CD4-positive, alpha-beta T cell (primary cell): Measurements from ENCODE around the gene TRNAU1AP. TPM values are rescaled to one million over a fixed set of nuclear protein-coding genes. Genes with fewer than 3 reads are reported as not detected.
"Not testable (repeated sequence)": the region's sequence is repeated elsewhere in the genome, so short reads cannot be mapped to it uniquely, and the experiment has no call there.

Source experiments
- ATAC-seq: fragments of 200-7000 bp; cut with Tn5 transposase; one replicate; pipeline ENCODE4 v1.10.0; 2022; ENCODE audit warnings: mild to moderate bottlenecking; ENCODE audit not compliant: poor library complexity
- CTCF ChIA-PET: fragments of 350-600 bp; sonication (Branson Sonifier 250); formaldehyde crosslinking; loops from one replicate; lab custom pipeline; 2021; ENCODE audit warnings: antibody characterized with exemption, inconsistent platforms; lab: Charles Lee
- POLR2A ChIA-PET: fragments of 350-600 bp; sonication (Branson Sonifier 250); formaldehyde crosslinking; loops from one replicate; lab custom pipeline; 2021; ENCODE audit warnings: antibody characterized with exemption, inconsistent platforms; lab: Charles Lee
- DNase-seq, 14 experiments: peaks; one replicate each; pipeline ENCODE4 v3.0.0-alpha.2; 2013 to 2020; ENCODE audit warnings: mixed read lengths in 2 of 14
- H3K27ac ChIP-seq, 2 donors: one replicate each; pipeline versions ENCODE4 v1.5.1 to v1.7.0; 2013; ENCODE audit warnings: low read length in 2 of 2, low read depth in 1 of 2, mild to moderate bottlenecking in 1 of 2
- H3K27me3 ChIP-seq, 2 experiments: 1 replicate in 1 of 2; 2 replicates in 1 of 2; pipeline versions ENCODE4 v1.6.1 to v1.7.0; 2013; ENCODE audit warnings: low read length in 2 of 2, control low read depth in 1 of 2, mild to moderate bottlenecking in 1 of 2, moderate library complexity in 1 of 2; ENCODE audit not compliant: insufficient read depth in 2 of 2, control insufficient read depth in 1 of 2
- H3K36me3 ChIP-seq: one replicate; pipeline ENCODE4 v1.6.1; 2013; ENCODE audit warnings: low read length, control low read depth; ENCODE audit not compliant: insufficient read depth
- H3K4me1 ChIP-seq: one replicate; pipeline ENCODE4 v1.6.1; 2013; ENCODE audit warnings: low read length, control low read depth; ENCODE audit not compliant: insufficient read depth
- H3K4me3 ChIP-seq: one replicate; pipeline ENCODE4 v1.5.1; 2013; ENCODE audit warnings: mild to moderate bottlenecking, low read length, moderate library complexity
- H3K9me3 ChIP-seq, 2 experiments: 1 replicate in 1 of 2; 2 replicates in 1 of 2; pipeline versions ENCODE4 v1.6.1 to v1.7.0; 2013; ENCODE audit warnings: low read length in 2 of 2, mild to moderate bottlenecking in 2 of 2, control low read depth in 1 of 2, moderate library complexity in 1 of 2; ENCODE audit not compliant: control insufficient read depth in 1 of 2, insufficient read depth in 1 of 2
- H3K27ac Mint-ChIP-seq: one replicate; pipeline ENCODE4 v1.8.0; 2020; ENCODE audit warnings: mixed read lengths
- H3K27me3 Mint-ChIP-seq: one replicate; pipeline ENCODE4 v1.8.0; 2021; ENCODE audit warnings: mixed read lengths
- H3K36me3 Mint-ChIP-seq: one replicate; pipeline ENCODE4 v1.8.0; 2021; ENCODE audit warnings: low read depth, mixed read lengths
- H3K4me1 Mint-ChIP-seq: one replicate; pipeline ENCODE4 v1.8.0; 2021; ENCODE audit warnings: low read depth, mixed read lengths
- H3K4me3 Mint-ChIP-seq: one replicate; pipeline ENCODE4 v1.8.0; 2020; ENCODE audit warnings: mild to moderate bottlenecking, mixed read lengths
- H3K9me3 Mint-ChIP-seq: one replicate; pipeline ENCODE4 v1.8.0; 2020; ENCODE audit warnings: mixed read lengths
- CTCF ChIP-seq: fragments of 200-600 bp; IDR thresholded peaks from one replicate; pipeline ENCODE4 v1.8.0; 2022; ENCODE audit warnings: antibody characterized with exemption, mild to moderate bottlenecking
- intact Hi-C, 2 experiments: fragments of 100-400 bp; cut with DNase I in 1 of 2; cut with micrococcal nuclease in 1 of 2; formaldehyde crosslinking; loops; one replicate each; pipeline versions ENCODE4 v1.15.1 to v1.9.0; 2023 to 2025; cut with DNase I, micrococcal nuclease
- total RNA-seq, 174 experiments: library from RNA in 2 of 174; stranded (reverse) in 2 of 174; gene quantifications; one replicate each; pipeline ENCODE4 v1.2.3 and lab custom pipeline; 2021 to 2026

TRNAU1AP gene
- total RNA-seq, 2 experiments from 2014 or later: 21.4 to 24.2 TPM

- peak overlapping the region; percentile 94 for H3K4me3 Mint-ChIP-seq
- peaks cover 48% of the 10 kb centered on the region for H3K4me1 Mint-ChIP-seq
- H3K36me3 Mint-ChIP-seq: peaks cover 51% of the 10 kb centered on the region
- no peaks in the 10 kb centered on the region for H3K27me3 ChIP-seq
- H3K27ac Mint-ChIP-seq: peak overlapping the region; percentile 81
- H3K4me1 ChIP-seq: peaks cover 39% of the 10 kb centered on the region
- H3K9me3 ChIP-seq: no peaks in the 10 kb centered on the region
- ATAC-seq (peak; percentile 83), DNase-seq (peak; percentile 85 to 97 (median 92))
- peaks cover 38% of the 10 kb centered on the region for H3K36me3 ChIP-seq
- H3K9me3 Mint-ChIP-seq: no peaks in the 10 kb centered on the region
- intact Hi-C loops: loop anchor here (1.0 to 10.0 kb wide), 7 partner anchors 28 to 337 kb away; partner anchors contain the start of genes RCC1 (in 2 of the 2), TAF12 (in 2 of the 2), TRNAU1AP (in 2 of the 2) and GMEB1 (in 1 of the 2)
- TF ChIP-seq CTCF: no peak
- H3K27me3 Mint-ChIP-seq: no peaks in the 10 kb centered on the region
- peak overlapping the region; percentile 70 to 83 for H3K27ac ChIP-seq
- ChIA-PET CTCF (interaction anchor here (0.5 to 2.7 kb wide), 21 partner anchors 9 to 600 kb away, joined by 3 to 19 read pairs (median 5); partner anchors contain the start of genes RNU11, SRSF4, TAF12 and TRNAU1AP), POLR2A (interaction anchor here (0.5 to 5.6 kb wide), 64 partner anchors 10 to 1692 kb away, joined by 3 to 138 read pairs (median 5); partner anchors contain the start of genes ATP5IF1, EPB41, FAM76A and GMEB1)
- peak overlapping the region; percentile 93 for H3K4me3 ChIP-seq
These were observed 28.8 kb downstream of the TRNAU1AP start for GRCh38 chr1:28581531-28582247.

GRCh38 chr1:28582248-28582615 is 29.3 kb downstream of the TRNAU1AP start:
- no peaks in the 10 kb centered on the region for H3K27me3 Mint-ChIP-seq
- H3K27me3 ChIP-seq: no peaks in the 10 kb centered on the region
- H3K27ac ChIP-seq: peak overlapping the region; percentile 70 to 83
- peaks cover 46% of the 10 kb centered on the region for H3K36me3 Mint-ChIP-seq
- peaks cover 39% of the 10 kb centered on the region for H3K4me1 ChIP-seq
- H3K27ac Mint-ChIP-seq: peak overlapping the region; percentile 81
- no peaks in the 10 kb centered on the region for H3K9me3 ChIP-seq
- CTCF ChIA-PET: interaction anchor here (0.7 to 2.7 kb wide), 11 partner anchors 9 to 345 kb away, joined by 3 to 19 read pairs (median 7); partner anchors contain the start of genes TRNAU1AP and YTHDF2
- DNase-seq (no peak), ATAC-seq (no peak)
- intact Hi-C loops: loop anchor here in 1 of 2 experiments (1.0 to 10.0 kb wide), 3 partner anchors 61 to 337 kb away; partner anchors contain the start of genes GMEB1 and TAF12
- peaks cover 48% of the 10 kb centered on the region for H3K4me1 Mint-ChIP-seq
- peak overlapping the region; percentile 94 for H3K4me3 Mint-ChIP-seq
- H3K9me3 Mint-ChIP-seq: no peaks in the 10 kb centered on the region
- no peak for TF ChIP-seq CTCF
- H3K4me3 ChIP-seq: peak overlapping the region; percentile 93
- peaks cover 33% of the 10 kb centered on the region for H3K36me3 ChIP-seq
- POLR2A ChIA-PET: interaction anchor here (0.7 to 5.6 kb wide), 46 partner anchors 9 to 1348 kb away, joined by 3 to 138 read pairs (median 6); partner anchors contain the start of genes ATP5IF1, EPB41, FAM76A and GMEB1

- H3K4me3 Mint-ChIP-seq, H3K27me3 Mint-ChIP-seq, ATAC-seq, H3K27ac Mint-ChIP-seq, POLR2A ChIA-PET, DNase-seq, H3K27ac ChIP-seq, H3K36me3 Mint-ChIP-seq, H3K27me3 ChIP-seq, H3K9me3 Mint-ChIP-seq, H3K36me3 ChIP-seq, H3K9me3 ChIP-seq, H3K4me3 ChIP-seq: not testable (repeated sequence)
- peaks cover 16% of the 10 kb centered on the region for H3K4me1 ChIP-seq
- intact Hi-C loops: loop anchor here in 1 of 2 experiments (10.0 kb wide), 1 partner anchor 342 kb away; no protein-coding TSS in a partner anchor
- CTCF ChIA-PET: interaction anchor here (0.6 kb wide), 1 partner anchor 826 kb away, joined by 4 read pairs; no protein-coding TSS in a partner anchor
- peaks cover 15% of the 10 kb centered on the region for H3K4me1 Mint-ChIP-seq
These were observed 33.9 kb downstream of the TRNAU1AP start for GRCh38 chr1:28586585-28587391.
